Calu3 (cell line): ENCODE measurements around the gene DEFB119. TPM values are rescaled to one million over a fixed set of nuclear protein-coding genes. Genes with fewer than 3 reads are reported as not detected.
"Not testable (repeated sequence)": the region's sequence is repeated elsewhere in the genome, so short reads cannot be mapped to it uniquely, and the experiment has no call there.

Experiments
- Bru-seq: library from RNA; stranded (reverse); fragments of 400-500 nt; gene quantifications from one replicate; lab custom pipeline; 2021; lab: Mats Ljungman, UMichigan
- BruChase-seq, 2 experiments: library from RNA; stranded (reverse); fragments of 400-500 nt; gene quantifications; one replicate each; lab custom pipeline; 2021; lab: Mats Ljungman, UMichigan
- BruUV-seq: library from RNA; stranded (reverse); fragments of 400-500 nt; replicated peaks from 2 replicates; lab custom pipeline; 2021; lab: Mats Ljungman, UMichigan
- CTCF ChIA-PET: fragments of 300-600 bp; sonication (Branson Sonifier 250); formaldehyde crosslinking; loops from one replicate; lab custom pipeline; 2022; ENCODE audit warnings: antibody characterized with exemption; lab: Charles Lee
- DNase-seq: peaks from one replicate; pipeline ENCODE4 v3.0.0; 2022
- H3K27ac Mint-ChIP-seq: one replicate; pipeline ENCODE4 v1.8.0; 2022; ENCODE audit warnings: mixed read lengths; ENCODE audit not compliant: unreplicated experiment
- H3K27me3 Mint-ChIP-seq: one replicate; pipeline ENCODE4 v1.8.0; 2022; ENCODE audit warnings: mixed read lengths; ENCODE audit not compliant: unreplicated experiment
- H3K36me3 Mint-ChIP-seq: one replicate; pipeline ENCODE4 v1.8.0; 2022; ENCODE audit warnings: mild to moderate bottlenecking, moderate library complexity, mixed read lengths; ENCODE audit not compliant: insufficient read depth, unreplicated experiment
- H3K4me1 Mint-ChIP-seq: one replicate; pipeline ENCODE4 v1.8.0; 2022; ENCODE audit warnings: mild to moderate bottlenecking, low read depth, mixed read lengths; ENCODE audit not compliant: unreplicated experiment
- H3K4me3 Mint-ChIP-seq: one replicate; pipeline ENCODE4 v1.8.0; 2022; ENCODE audit warnings: mild to moderate bottlenecking, low read depth, moderate library complexity, mixed read lengths; ENCODE audit not compliant: unreplicated experiment
- H3K9me3 Mint-ChIP-seq: one replicate; pipeline ENCODE4 v1.8.0; 2022; ENCODE audit warnings: low read depth, mixed read lengths; ENCODE audit not compliant: unreplicated experiment
- CTCF ChIP-seq: fragments of 200-600 bp; IDR thresholded peaks from one replicate; pipeline ENCODE4 v1.8.0; 2022; ENCODE audit warnings: antibody characterized with exemption; ENCODE audit not compliant: unreplicated experiment
- intact Hi-C: fragments of 100-400 bp; cut with micrococcal nuclease; formaldehyde crosslinking; loops from one replicate; pipeline ENCODE4 v1.10.0; 2022; ENCODE audit not compliant: unreplicated experiment
- long read RNA-seq: library from polyadenylated mRNA; stranded (forward); transcript quantifications from one replicate; pipeline ENCODE4 v2.0.0, GENCODE V29; 2022
- total RNA-seq: library from RNA; stranded (reverse); gene quantifications from 2 replicates; pipeline ENCODE4 v1.2.3, GENCODE V29; 2022

DEFB119 gene
- total RNA-seq (not detected in 2 replicates), Bru-seq, nascent RNA (not detected), BruChase-seq, experiment 1, labeled RNA remaining after a 6-hour chase (percentile 9 among the genes with signal in this experiment), BruChase-seq, experiment 2, labeled RNA remaining after a 2-hour chase (not detected)
- long read RNA-seq = 0 reads

- Mint-ChIP-seq H3K9me3 (no peaks in the 10 kb centered on the region), H3K36me3 (no peaks in the 10 kb centered on the region), H3K27me3 (peaks cover 78% of the 10 kb centered on the region), H3K4me3 (no peak within 1 kb of the TSS), H3K27ac (no peak within 1 kb of the TSS), H3K4me1 (no peaks in the 10 kb centered on the region)
- TF ChIP-seq CTCF = no peak
- DNase-seq = no peak
- intact Hi-C loops = no loop called here
- CTCF ChIA-PET = no interaction called here
- BruUV-seq = no TSS peak
Measured at GRCh38 chr20:31390490-31390889, at the start of gene DEFB119. TSS of gene DEFB119 (minus strand) at chr20:31390590. CDS start at chr20:31390483, 107 bp downstream.

GRCh38 chr20:31430568-31431115, 40.3 kb upstream of the DEFB119 start:
- TF ChIP-seq CTCF = no peak
- CTCF ChIA-PET = interaction anchor here (0.6 to 1.3 kb wide), 4 partner anchors 18 to 181 kb away, joined by 3 to 8 read pairs (median 4); partner anchors contain the start of gene HM13
- BruUV-seq = no TSS peak
- intact Hi-C loops = no loop called here
- Mint-ChIP-seq H3K4me3 (no peak overlapping the region), H3K27me3 (peaks cover 49% of the 10 kb centered on the region), H3K27ac (no peak overlapping the region), H3K4me1 (no peaks in the 10 kb centered on the region), H3K36me3 (no peaks in the 10 kb centered on the region), H3K9me3 (no peaks in the 10 kb centered on the region)
- no peak for DNase-seq

GRCh38 chr20:31427576-31427975, 37.2 kb upstream of the DEFB119 start:
- BruUV-seq, DNase-seq, CTCF ChIA-PET, H3K27ac Mint-ChIP-seq, H3K9me3 Mint-ChIP-seq, H3K36me3 Mint-ChIP-seq, H3K4me3 Mint-ChIP-seq, intact Hi-C loops, H3K4me1 Mint-ChIP-seq: not testable (repeated sequence)
- peaks cover 51% of the 10 kb centered on the region for H3K27me3 Mint-ChIP-seq

- H3K27me3 Mint-ChIP-seq = peaks cover 52% of the 10 kb centered on the region
- CTCF ChIA-PET, H3K27ac Mint-ChIP-seq, H3K4me1 Mint-ChIP-seq, H3K9me3 Mint-ChIP-seq, intact Hi-C loops, DNase-seq, H3K36me3 Mint-ChIP-seq, H3K4me3 Mint-ChIP-seq, BruUV-seq: not testable (repeated sequence)
Measured at GRCh38 chr20:31426891-31427551, 36.6 kb upstream of the DEFB119 start.

GRCh38 chr20:31425797-31426196, 35.4 kb upstream of the DEFB119 start:
- no peak for DNase-seq

More at GRCh38 chr20:31425797-31426196, 35.4 kb upstream of the DEFB119 start:
- CTCF ChIA-PET = no interaction called here
- BruUV-seq = no TSS peak
- no peaks in the 10 kb centered on the region for H3K9me3 Mint-ChIP-seq
- no peaks in the 10 kb centered on the region for H3K36me3 Mint-ChIP-seq
- no peak overlapping the region for H3K4me3 Mint-ChIP-seq
- H3K27ac Mint-ChIP-seq = no peak overlapping the region
- intact Hi-C loops = no loop called here
- TF ChIP-seq CTCF = no peak
- H3K4me1 Mint-ChIP-seq = no peaks in the 10 kb centered on the region
- peaks cover 58% of the 10 kb centered on the region for H3K27me3 Mint-ChIP-seq
